Vagina (tissue), 2 donors: ENCODE measurements around the gene NCS1.

ENCODE experiments used
- POLR2A ChIP-seq, 2 donors: fragments of 450-650 bp; IDR thresholded peaks; one replicate each; pipeline ENCODE4 v1.6.1; 2017; ENCODE audit warnings: antibody characterized with exemption in 2 of 2, mild to moderate bottlenecking in 2 of 2, moderate library complexity in 2 of 2
- TF ChIP-seq, protein P1 (sequence below), 3 experiments: fragments of 450-650 bp in 2 of 3; fragments of 200-600 bp in 1 of 3; sonication (generic) in 1 of 3; IDR thresholded peaks; one replicate each; pipeline ENCODE4 v1.5.1; 2017 to 2019; ENCODE audit warnings: antibody characterized with exemption in 3 of 3, mild to moderate bottlenecking in 2 of 3, moderate library complexity in 2 of 3

DNA sequence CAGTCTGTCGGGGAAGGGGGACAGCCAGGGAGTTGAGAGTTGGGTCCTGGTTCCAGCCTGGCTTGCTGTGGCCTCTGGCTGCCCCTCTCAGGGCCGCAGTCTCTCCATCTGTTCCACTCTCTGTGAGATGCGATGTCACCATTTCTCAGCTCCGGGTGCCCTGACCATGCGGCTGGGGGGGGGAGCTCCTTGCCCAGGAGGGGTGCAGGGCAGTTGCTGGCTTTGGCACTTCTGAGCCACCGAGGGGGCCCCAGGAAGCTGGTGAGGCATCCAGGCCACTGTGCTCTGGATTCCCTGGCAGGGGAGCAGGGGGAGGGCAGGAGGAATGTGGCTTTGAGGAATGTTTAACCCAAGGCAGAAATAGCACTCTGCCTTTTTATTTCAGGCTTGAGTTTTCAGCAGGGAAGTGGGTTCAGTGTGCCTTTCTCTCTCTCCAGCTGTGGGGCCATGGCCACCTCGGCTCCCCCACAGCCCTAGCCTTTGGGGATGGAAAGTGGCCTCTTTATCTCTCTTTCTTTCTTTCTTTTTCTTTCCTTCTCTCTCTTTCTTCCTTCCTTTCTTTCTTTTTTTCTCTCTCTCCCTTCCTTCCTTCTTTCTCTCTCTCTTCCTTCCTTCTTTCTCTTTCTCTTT is 11.0 kb downstream of the NCS1 start:
- TF ChIP-seq, protein P1, sequence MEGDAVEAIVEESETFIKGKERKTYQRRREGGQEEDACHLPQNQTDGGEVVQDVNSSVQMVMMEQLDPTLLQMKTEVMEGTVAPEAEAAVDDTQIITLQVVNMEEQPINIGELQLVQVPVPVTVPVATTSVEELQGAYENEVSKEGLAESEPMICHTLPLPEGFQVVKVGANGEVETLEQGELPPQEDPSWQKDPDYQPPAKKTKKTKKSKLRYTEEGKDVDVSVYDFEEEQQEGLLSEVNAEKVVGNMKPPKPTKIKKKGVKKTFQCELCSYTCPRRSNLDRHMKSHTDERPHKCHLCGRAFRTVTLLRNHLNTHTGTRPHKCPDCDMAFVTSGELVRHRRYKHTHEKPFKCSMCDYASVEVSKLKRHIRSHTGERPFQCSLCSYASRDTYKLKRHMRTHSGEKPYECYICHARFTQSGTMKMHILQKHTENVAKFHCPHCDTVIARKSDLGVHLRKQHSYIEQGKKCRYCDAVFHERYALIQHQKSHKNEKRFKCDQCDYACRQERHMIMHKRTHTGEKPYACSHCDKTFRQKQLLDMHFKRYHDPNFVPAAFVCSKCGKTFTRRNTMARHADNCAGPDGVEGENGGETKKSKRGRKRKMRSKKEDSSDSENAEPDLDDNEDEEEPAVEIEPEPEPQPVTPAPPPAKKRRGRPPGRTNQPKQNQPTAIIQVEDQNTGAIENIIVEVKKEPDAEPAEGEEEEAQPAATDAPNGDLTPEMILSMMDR (IDR thresholded peaks at IDR 0.05) = no peak
- no peak for TF ChIP-seq POLR2A (IDR thresholded peaks at IDR 0.05)
